ENCODE data around the gene SLC38A8.

SLC38A8 gene

DNA sequence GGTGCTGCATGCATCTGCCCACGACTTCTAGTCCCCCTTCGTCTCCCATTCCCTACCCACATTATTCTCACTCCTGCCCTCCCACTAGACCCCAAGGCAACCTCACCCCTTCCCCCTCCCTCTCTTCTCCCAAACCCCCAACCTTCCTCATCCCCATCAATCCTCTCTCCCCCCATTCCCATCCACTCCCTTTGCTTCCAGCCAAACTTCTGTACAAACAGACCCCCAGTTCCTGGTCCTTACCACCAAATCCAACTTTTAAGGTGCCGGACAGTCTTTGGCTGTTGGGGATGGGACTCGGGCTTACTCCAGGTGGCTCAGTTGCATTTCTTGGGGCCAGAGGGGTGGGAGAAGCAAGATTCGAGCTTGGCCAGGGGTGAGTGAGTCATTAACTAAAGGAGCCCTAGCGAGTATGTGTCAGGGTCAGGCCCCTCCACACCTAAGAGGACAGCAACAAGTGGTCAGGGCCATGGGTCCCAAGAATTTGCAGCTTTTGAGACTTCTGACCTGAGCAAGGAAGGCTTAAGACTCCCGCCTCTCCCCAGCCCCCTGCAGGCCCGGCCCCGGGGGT, at the start of gene SLC38A8:
Gene SLC38A8 (minus strand): TSS at position 488 of the 571 bp plus-strand sequence. CDS start 638 bp downstream, outside the sequence.
- no peak for DNase-seq

DNA sequence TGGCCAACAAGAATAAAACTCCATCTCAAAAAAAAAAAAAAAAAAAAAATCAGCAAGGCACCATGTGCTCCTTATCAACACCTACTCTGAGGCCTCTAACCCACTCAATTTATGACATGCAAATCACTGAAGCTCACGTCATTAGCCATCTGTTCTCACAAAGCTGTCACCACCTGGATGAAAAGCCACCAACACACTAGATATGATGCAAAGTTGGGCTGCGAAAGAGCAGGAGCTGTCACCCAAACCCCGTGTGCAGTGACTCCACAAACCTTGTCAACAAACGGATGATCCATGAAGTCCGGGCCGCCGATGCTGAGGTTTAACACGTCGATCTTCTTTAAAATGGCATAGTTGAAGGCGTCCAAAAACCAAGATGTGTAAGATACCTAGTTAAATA, 48.9 kb upstream of the SLC38A8 start:
- DNase-seq = peak; percentile 66

GRCh38 chr16:84090211-84090610, 47.6 kb upstream of the SLC38A8 start:
- no peak for DNase-seq

DNA sequence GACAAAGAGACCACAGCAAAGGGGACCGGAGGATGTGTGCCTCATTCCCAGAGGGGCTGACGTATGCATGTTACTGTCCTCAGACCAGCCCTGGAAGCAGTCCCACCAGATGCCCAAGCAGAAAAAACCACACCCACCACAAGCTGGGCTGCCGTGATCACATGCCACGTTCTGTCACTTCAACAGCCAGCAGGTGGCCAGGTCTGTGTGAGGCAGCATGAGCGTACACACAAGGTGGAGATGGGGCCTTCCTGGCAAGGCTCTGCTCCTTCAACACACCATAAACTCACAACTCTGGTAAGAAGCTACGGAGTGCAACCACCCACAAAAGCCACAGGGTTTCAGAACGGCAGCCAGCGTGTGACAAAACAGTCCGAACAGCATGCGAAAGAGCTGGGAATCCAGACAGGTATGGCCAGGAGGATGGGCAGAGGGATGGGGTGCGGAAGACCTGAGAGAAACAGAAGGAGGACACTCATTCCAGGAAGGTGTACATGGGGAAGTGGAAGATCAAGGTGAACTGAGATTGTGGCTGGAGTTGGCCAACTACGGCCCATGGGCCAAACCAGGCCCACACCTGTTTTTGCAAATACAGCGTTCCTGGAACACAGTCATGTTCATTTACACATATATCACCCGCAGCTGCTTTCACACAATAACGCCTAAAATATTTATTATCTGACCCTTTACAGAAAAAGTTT, 46.2 kb upstream of the SLC38A8 start:
- peak; percentile 31 for DNase-seq

GRCh38 chr16:84087466-84088151, 45.0 kb upstream of the SLC38A8 start:
- no peak for DNase-seq

GRCh38 chr16:84087001-84087400, 44.4 kb upstream of the SLC38A8 start:
- DNase-seq = no peak

- DNase-seq = no peak
These were observed 43.7 kb upstream of the SLC38A8 start for GRCh38 chr16:84086341-84086740.

DNA sequence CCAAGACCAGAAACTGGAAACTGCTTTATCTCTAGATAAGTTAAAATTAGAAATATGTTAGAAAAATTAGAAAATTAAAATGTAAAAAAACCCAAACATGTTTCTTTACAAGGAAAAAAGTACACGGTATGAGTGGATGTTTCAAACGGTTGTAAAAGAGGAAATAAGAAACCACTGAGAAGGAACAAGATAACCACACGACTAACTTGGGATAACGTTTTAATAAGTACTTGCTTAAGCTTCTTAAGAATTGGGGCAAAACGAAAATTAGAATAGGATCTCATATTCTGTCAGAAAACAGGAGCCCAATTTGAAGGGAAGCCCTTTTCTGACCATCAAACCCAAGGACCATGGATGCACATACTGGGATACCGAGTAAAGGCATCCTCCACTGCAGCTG, 43.2 kb upstream of the SLC38A8 start:
- no peak for DNase-seq

DNA sequence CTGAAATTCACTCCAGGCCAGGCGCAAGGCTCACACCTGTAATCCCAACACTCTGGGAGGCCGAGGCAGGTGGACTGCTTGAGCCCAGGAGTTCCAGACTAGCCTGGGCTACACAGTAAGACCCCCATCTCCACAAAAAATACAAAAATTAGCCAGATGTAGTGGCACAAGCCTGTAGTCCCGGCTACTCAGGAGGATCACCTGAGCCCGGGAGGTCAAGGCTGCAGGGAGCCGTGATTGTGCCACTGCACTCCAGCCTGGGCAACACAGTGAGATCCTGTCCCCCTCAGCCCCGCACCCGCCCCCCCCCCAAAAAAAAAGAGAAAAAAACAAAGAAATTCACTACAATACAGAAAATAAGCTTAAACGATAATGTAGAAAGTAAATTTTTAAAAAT, 42.7 kb upstream of the SLC38A8 start:
- no peak for DNase-seq

DNA sequence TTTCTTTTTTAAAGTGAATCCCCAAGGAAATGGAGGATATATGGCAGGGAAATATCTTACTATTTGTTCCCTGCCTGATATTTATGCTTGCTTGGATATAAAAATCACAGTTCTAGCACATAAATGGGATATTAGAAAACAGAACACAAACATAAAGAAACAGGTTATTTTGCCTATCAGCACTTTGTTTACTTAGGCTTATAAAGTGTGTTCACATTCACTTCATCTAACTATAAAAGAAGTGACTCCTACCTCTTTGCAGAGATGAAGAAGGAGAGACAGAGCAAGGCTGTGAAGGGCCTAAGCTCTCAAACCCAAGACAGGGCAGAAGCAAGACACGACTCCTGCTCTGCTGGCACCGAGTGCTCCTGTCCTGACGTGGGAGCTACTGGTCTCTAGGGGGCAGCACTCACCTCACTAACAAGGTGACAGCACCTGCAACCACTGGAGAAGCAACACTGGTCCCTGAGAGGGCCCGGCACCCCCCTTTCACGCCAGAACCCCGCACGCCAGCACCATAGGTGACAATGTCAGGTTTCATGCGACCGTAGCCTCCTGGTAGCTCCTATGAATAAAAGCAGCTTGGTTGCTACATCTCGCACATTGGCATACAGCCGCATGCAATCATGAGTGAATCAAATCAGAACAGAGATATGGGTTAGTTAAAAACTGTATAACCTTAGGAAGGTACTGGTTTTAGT, 42.1 kb upstream of the SLC38A8 start:
- DNase-seq = no peak

DNA sequence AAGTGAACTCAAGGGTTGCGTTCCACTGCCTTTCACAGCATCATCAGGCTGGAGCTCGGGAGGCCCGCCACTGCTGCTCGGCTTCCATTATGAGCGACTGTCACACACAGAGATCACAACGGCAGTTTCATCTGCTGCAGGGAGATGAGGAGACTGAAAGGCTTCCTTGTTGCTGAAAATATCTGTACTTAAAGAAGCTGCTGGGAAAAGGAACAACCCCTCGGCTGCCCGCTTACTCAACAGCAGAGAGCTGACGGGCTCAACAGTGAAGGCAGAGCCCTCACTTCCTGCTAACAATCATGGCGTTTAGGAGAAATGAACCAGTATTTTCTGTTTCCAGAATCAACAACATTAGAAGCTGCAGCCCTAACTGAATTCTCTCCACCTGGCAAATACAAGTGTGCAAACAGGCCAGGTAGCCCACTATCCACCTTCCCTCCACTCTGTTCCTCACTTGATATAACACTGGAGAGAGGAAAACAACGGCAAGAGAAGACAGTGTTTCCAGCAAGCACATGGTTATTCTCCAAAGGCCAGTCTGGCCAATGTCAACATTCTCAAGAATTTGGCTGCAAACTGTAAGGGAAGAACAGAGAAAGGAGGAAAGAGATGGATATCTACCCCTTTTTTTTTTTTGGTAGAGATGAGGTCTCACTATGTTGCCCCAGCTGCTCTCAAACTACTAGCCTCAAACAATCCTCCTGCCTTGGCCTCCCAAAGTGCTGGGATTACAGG, 40.4 kb upstream of the SLC38A8 start:
- no peak for DNase-seq

- DNase-seq = no peak
These were observed 39.5 kb upstream of the SLC38A8 start for GRCh38 chr16:84082110-84082509.

- DNase-seq = no peak
These were observed 38.9 kb upstream of the SLC38A8 start for GRCh38 chr16:84081446-84081989.

DNA sequence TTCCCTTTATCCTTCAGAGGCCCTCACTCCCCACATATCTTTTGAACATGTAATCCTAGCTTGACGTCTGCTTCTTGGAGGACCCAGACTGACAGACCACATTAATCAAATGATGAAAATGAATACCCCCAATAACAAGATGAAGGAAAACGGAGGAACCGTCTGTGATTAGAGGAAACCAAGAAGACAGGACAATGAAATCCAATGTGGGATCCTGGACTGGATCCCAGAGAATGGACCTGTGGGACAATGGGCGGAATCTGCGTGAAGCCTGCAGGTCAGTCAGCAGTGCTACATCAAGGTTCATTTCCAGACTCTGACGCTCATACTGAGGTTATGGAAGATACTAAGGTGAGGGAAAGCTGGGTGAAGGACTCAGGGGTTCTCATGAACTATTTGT, 38.2 kb upstream of the SLC38A8 start:
- no peak for DNase-seq

DNA sequence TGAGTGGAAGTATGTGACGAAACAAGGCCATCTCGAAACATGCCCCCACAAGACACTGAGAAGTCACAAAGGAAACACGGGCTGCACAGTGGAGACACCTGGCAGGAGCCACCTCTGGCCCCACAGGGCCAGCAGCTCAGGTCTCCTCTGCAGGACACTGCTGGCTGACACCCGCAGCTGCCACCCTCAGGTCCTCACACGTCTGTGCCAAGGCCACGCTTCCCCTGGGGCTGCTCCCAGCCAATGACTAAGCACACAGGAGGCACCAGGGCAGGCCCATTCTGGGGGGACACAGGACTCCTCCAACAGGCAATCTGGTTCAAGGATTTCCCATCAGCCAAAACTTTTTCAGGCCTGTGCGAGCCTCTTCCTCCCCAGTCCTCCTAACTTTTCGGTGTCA, 37.8 kb upstream of the SLC38A8 start:
- no peak for DNase-seq

DNA sequence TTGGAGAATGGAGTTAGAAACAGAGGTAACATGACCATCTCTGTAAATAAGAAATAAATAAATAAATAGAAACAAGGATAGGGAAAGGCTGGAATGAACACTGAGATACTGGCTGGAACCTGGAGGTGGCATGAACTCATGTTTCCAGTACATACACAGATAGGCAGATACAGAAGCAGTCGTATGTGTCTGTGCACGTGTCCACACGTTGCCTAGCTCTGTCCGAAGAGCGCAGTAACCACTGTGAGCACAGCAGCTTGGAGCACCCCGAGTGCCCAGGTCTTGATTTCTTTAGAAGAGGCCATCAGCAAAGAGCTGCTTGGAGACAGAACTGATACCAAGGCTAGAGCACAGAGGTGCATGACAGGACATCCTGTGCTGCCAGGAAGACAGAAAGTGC, 37.1 kb upstream of the SLC38A8 start:
- no peak for DNase-seq

DNA sequence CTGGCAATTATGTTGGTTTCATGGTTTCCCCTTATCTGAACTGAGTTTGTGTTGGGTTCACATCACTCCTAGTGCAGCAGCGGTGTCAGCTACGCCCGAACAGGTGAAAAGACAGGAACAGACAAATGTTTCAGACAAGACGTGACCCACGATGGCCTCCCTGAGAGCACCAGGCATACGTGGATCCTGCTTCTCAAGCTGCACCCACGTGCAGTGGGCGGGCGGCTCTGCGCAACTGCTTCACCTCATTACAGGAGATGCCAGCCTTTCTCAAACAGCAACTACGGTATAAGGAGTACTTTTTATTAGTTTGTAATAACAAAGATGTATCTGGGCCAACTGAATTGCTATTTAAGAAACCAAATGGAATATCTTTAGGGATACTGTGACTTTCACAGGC, 32.8 kb upstream of the SLC38A8 start:
- no peak for DNase-seq

GRCh38 chr16:84074721-84075120, 32.1 kb upstream of the SLC38A8 start:
- DNase-seq = no peak

- DNase-seq = no peak
These were observed 29.4 kb upstream of the SLC38A8 start for GRCh38 chr16:84072014-84072413.

- DNase-seq = no peak
These were observed 28.5 kb upstream of the SLC38A8 start for GRCh38 chr16:84071121-84071520.

DNA sequence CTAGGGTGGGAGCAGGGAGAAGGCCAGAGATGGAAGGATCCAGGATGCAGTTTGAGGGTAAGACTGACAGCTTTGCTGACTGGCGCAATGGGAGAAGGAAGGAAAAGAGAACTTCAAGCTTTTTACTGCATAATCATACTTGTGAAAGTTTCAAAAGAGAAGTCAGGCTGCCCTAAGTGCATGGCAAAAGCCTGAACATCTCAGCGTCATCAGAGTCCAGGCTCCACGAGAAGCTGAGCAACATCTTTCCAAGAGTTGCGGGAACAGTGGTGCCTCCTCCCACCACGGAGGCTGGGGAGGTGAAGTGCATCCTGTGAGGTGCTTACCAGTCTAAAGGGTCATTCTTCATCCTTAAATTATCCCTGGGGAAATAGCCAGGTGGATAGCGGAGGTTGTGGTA, 26.9 kb upstream of the SLC38A8 start:
- no peak for DNase-seq

GRCh38 chr16:84068783-84069462, 26.3 kb upstream of the SLC38A8 start:
- no peak for DNase-seq

Data from DMS 273 treated with DMSO at 0.1 percent for 48 hours (cell line).